HG02870 (cell line): ENCODE results near the gene TBXA2R.
"Not testable (repeated sequence)": the region's sequence is repeated elsewhere in the genome, so short reads cannot be mapped to it uniquely, and the experiment has no call there.

Experiments
- ATAC-seq: cut with Tn5 transposase; IDR thresholded peaks from one replicate; pipeline ENCODE4 v1.9.1; 2021; ENCODE audit warnings: mild to moderate bottlenecking, moderate library complexity; ENCODE audit not compliant: unreplicated experiment

TBXA2R gene

DNA sequence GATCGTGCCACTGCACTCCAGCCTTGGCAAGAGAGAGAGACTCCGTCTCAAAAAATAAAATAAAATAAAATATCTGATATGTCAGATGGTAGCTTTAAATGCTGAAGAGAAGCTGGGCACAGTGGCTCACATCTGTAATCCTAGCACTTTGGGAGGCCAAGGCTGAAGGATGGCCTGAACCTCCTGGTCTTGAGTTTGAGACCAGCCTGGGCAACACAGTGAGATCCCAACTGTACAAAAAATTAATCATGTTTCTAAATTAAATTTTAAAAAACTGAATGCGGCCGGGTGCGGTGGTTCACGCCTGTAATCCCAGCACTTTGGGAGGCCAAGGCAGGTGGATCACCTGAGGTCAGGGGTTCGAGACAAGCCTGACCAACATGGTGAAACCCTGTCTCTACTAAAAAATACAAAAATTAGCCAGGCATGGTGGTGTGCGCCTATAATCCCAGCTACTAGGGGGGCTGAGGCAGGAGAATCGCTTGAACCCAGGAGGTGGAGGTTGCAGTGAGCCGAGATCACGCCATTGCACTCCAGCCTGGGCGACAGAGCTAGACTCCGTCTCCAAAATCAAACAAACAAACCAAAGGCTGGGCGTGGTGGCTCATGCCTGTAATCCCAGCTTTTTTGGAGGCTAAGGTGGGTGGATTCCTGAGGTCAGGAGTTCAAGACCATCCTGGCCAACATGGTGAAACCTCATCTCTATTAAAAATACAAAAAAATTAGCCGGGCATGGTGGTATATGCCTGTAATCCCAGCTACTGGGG is 22.5 kb downstream of the TBXA2R start:
- ATAC-seq: not testable (repeated sequence)

DNA sequence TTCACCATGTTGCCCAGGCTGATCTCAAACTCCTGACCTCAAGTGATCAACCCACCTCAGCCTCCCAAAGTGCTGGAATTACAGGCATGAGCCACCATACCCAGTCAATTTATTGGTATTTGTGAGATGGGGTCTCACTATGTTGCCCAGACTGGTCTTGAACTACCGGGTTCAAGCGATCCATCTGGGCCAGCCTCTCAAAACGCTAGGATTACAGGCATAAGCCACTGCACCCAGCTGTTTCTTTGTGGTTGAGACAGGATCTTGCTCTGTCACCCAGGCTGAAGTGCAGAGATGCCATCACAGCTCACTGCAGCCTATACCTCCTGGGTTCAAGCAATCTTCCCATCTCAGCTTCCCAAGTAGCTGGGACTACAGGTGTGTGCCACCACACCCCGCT is 24.9 kb downstream of the TBXA2R start:
- not testable (repeated sequence) for ATAC-seq

DNA sequence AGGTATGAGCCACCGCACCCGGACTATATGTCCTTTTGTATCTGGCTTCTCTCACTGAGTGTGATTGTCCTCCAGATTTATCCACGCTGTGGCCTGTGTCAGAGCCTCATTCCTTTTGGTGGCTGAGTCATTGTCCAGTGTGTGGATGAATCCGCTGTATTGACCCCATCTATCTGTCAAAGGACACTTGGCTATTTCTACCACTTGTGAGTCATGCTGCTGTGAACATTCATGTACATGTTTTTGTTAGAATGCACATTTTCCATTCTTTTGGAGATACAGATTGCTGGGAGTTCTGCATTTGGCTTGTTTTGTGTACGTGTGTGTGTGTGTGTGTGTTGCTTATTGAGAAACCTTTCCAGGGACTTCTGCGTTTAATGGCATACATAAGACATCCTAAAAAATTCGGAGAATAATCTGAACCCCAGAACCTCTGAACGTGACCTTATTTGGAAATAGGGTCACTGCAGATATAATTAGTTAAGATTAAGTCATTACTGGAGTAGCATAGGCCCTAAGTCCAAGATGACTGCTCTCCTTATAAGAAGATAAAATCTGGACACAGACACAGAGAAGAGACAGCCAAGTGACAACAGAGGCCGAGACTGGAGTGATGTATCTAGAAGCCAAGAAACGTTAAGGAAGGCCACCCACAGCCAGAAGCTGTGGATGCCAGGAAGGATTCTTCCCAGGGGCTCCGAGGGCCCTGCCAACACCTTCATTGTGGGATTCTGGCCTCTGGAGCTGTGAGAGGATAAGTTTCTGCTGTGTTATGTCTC is 26.3 kb downstream of the TBXA2R start:
- no peak for ATAC-seq

- ATAC-seq: no peak
Measured at GRCh38 chr19:3578390-3578789, 28.3 kb downstream of the TBXA2R start.

DNA sequence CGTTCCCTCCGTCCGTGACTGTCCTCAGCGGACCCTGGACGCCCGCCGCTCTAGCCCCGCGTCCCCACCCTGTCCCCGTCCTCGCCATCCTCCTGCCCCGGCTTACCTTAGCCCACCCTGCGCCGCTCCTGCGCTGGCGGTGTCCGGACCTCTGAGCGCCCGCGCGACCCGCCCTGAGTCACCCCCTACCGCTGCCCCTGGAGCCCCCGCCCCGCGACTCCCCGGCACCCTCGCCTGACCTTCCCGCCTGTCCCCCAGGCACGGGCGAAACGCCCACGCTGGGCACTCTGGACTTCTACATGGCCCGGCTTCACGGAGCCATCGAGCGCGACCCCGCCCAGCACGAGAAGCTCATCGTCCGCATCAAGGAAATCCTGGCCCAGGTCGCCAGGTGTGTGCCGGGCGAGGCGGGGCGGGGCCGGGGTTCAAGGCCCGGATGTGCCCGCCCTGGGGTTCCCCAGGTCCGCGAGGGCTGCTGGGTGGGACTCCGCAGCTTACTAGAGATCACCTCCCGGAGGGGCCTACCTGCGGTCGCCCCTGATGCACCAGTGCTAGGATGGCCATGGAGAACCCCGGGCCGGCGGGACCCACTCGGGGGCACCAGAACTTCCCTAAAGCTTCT is 28.8 kb downstream of the TBXA2R start:
- no peak for ATAC-seq

DNA sequence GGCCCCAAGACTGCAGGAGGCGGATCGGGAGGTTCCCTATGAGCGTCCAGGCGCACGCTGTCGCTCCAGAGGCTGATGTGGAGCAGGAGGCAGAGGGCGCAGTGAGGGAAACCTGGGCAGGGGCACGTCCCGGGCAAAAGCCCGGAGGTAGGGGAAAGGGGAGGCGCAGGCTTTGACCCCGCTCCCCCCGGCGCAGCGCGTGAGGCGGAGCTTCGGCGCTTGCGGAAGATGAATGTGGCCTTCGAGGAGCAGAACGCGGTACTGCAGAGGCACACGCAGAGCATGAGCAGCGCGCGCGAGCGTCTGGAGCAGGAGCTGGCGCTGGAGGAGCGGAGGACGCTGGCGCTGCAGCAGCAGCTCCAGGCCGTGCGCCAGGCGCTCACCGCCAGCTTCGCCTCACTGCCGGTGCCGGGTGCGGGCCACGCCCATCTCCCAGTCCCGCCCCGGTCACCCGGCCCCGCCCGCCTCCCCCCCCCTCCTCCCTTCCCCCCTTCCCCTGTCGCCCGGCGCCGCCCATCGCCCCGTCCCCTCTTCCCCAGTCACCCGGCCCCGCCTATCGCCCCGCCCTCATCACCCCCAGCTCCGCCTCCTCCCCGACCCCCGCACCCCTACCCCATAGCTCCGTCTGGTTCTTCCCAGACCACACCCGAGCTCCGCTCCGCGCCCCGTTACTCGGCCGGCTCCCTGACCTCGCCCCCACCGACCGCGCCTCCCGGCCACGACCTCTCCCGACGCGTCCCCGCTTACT is 29.8 kb downstream of the TBXA2R start:
- ATAC-seq: no peak

DNA sequence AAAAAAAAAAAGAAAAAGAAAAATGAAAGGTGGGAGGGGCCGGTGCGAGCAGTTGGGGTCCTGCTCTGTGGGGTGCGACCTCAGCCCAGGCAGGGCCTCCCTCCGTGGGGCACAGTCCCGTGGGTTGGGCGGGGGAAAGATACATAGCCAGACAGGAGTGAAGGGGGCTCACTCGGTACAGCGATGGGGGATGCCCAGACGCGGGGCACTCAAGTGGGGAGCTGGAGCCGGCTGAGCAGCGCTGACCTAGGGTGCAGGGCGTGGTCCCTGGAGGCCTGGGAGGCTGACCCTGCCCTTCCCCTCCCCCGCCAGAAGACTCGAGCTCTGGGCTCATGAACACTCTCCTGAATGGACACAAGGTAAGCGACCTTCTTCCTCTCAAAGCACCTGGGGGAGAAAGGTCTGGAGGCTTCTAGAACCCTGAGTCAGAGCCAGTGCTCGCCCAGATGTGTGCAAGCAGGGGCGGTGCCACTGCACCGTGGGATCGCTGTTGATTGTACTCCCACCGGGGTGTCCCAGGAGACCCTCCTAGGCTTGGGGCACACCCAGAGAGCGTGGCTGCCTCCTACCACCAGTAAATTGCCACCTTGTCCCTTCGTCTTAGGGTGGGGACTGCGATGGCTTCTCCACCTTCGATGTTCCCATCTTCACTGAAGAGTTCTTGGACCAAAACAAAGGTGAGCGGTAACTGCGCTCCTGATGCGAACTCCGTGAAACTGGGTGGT is 30.6 kb downstream of the TBXA2R start:
- no peak for ATAC-seq

DNA sequence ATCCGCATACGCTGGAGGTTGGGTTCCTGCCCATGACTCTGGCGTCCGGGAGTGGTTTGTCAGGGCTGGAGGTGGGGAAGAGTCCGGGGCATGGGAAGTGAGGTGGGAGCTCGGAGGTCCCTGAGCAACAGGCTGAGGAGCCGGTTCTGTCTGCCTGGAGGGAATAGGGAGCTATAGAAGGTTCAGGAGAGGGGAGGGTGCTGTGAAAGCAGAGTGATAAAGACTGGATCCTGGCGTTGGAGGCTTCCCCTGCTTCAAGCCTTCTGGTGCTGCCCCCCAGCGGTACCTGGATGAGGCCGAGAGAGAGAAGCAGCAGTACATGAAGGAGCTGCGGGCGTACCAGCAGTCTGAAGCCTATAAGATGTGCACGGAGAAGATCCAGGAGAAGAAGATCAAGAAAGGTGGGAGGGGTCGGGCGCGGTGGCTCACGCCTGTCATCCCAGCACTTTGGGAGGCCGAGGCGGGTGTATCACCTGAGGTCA is 31.4 kb downstream of the TBXA2R start:
- no peak for ATAC-seq

- ATAC-seq: no peak
Measured at GRCh38 chr19:3573858-3574637, 32.6 kb downstream of the TBXA2R start.

DNA sequence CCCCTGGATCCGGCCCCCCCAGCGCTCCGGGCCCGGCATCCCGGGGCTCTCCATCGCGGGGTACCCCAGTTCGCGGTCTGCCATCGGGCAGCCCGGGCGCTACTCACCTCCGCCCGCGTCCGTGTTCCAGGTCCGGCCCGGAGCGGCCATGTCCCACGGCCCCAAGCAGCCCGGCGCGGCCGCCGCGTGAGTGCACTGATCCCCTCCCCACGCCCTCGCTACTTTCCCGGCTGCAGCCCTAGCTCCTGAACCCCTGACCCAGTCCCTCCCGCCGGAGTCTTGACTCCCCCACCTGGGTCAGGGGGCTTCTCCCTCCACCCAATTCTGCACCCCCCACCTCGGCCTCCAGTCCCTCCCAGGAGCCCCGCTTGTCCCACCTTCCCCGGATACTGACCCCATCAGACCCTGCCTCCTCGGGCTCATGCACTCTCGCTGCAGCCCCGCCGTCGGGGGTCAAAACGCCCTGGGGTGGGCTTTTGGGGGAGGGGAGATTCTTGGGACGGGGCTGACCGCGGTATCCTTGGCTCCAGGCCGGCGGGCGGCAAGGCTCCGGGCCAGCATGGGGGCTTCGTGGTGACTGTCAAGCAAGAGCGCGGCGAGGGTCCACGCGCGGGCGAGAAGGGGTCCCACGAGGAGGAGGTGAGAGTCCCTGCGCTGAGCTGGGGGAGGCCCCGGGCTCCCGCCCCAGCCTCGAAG is 33.4 kb downstream of the TBXA2R start:
- no peak for ATAC-seq

GRCh38 chr19:3572855-3573161 is 33.9 kb downstream of the TBXA2R start, which contains the start of gene HMG20B:
Gene HMG20B, plus strand, starts transcription at chr19:3572944. Its CDS starts 366 bp downstream, at chr19:3573310.
- ATAC-seq: no peak

DNA sequence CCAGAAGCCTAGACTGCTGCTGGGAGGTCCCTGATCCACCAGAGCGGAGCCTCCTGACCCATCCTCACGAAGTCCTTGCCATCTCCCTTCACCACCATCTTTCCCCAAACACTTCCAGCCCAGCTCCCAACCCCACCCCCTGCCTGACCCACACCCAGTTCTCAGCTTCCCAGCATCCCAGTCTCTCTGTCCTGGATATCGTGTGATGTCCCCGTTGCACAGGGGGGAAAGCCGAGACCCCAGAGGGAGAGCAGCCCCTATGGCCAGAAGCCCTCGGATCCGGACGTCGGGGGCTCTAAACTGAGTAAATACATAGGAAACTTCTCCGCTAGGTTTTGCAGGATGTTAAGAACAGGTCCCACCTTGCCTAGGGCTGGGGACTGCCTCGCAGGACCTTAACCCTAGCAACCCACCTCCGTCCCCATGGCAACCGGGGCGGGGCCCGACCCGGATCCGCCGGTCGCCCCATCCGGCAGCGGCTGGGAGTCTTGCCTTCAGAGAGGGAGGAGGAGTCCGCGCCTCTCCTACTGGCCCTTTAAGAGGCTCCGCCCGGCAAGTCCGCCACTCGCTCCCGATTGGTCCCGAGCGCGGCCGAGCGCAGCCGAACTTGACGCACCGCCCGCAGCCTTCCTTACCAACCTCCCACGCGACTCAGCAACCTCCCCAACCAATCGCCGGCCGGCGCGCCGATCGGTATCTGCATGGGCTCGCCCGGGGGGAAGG is 34.4 kb downstream of the TBXA2R start:
- peak; percentile 91 for ATAC-seq

GRCh38 chr19:3570606-3571011 is 36.1 kb downstream of the TBXA2R start:
- ATAC-seq: no peak

DNA sequence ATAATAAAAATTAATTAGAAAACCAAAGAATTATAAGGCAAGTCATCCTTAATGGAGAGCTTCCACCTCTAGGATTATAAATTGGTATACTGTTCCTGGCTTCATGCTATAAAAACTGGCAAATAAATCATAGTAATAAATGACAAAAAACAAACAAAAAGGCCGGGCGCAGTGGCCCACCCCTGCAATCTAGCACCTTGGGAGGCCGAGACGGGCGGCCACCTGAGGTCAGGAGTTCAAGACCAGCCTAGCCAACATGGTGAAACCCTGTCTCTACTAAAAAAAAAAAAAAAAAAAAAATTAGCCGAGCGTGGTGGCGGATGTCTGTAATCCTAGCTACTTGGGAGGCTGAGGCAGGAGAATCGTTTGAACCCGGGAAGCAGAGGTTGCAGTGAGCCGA is 36.6 kb downstream of the TBXA2R start:
- ATAC-seq: not testable (repeated sequence)

DNA sequence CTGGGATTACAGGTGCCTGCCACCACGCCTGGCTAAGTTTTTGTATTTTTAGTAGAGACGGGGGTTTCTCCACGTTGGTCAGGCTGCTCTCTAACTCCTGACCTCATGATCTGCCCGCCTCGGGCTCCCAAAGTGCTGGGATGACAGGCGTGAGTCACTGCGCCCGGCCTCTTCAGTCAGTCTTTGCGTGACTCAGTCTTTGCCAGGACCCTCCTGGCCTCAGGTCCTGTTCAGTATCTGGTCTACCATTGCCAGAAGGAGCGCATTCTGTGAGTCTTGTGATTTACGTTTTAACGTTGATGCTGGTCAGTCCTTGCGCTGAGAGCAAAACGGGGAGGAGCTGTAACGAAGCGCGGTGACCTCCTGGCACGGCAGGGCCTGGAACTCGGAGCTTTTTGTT is 41.5 kb downstream of the TBXA2R start:
- no peak for ATAC-seq

GRCh38 chr19:3563709-3564524 is 42.8 kb downstream of the TBXA2R start:
- ATAC-seq: no peak

GRCh38 chr19:3557461-3558248 is 49.0 kb downstream of the TBXA2R start, which contains the start of gene MFSD12:
Gene MFSD12, minus strand, starts transcription at chr19:3557586. Its CDS starts 183 bp downstream, at chr19:3557403.
- ATAC-seq: peak; percentile 69
